ENCODE measurements around the gene ERBB4.

GRCh38 chr2:212477571-212477970, 61.0 kb downstream of the ERBB4 start:
- TF ChIP-seq EZH2 (IDR thresholded peaks at IDR 0.05; ENCODE audit: borderline replicate concordance, low read depth, low read length, poor library complexity, severe bottlenecking): no peak
- no peak for TF ChIP-seq CTCF (conservative IDR thresholded peaks at IDR 0.05; ENCODE audit: low read depth, low read length)
